ENCODE measurements around the gene MGAT5B.

MGAT5B gene

GRCh38 chr17:76925441-76925891, 57.3 kb downstream of the MGAT5B start:
- TF ChIP-seq TAF1 (IDR thresholded peaks at IDR 0.05; ENCODE audit: borderline replicate concordance, insufficient read depth, low read length) (no peak), REST (IDR thresholded peaks at IDR 0.05; ENCODE audit: insufficient read depth in 1 of 2, low read depth in 2 of 2, low read length in 2 of 2) (no peak), SIN3A (IDR thresholded peaks at IDR 0.05; ENCODE audit: borderline replicate concordance, insufficient read depth, low read length) (no peak), FOXP2 (optimal IDR thresholded peaks at IDR 0.05; ENCODE audit: borderline replicate concordance, extremely low read depth, extremely low read length, insufficient read depth) (no peak), POLR2AphosphoS5 (IDR thresholded peaks at IDR 0.05; ENCODE audit: low read depth, low read length) (no peak)

DNA sequence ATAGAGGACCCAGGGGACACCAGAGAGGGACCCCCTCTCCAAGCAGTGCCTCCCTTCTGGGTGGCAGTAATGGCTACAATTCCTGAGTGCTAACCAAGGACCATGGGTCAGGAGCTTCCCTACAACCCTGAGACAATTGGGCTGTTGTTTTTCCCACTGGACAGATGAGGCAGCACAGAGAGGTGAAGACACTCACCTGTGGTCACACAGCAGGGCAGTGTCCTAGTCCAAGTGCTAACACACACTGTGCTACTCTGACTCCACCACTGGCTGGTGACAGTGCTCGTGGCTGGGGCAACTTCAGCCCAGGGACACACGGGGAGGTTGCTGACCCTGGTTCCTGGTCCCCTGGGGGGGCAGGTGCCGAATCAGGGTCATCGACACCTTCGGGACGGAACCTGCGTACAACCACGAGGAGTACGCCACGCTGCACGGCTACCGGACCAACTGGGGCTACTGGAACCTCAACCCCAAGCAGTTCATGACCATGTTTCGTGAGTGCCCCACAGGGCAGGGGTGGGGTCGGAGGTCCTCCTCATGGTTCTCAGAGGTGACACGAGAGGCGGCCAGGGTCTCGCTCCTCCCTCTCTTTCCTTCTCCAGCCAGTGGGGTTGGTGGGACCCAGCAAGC, 58.1 kb downstream of the MGAT5B start:
- TF ChIP-seq REST (IDR thresholded peaks at IDR 0.05; ENCODE audit: insufficient read depth in 1 of 2, low read depth in 2 of 2, low read length in 2 of 2) (no peak), SIN3A (IDR thresholded peaks at IDR 0.05; ENCODE audit: borderline replicate concordance, insufficient read depth, low read length) (no peak), TAF1 (IDR thresholded peaks at IDR 0.05; ENCODE audit: borderline replicate concordance, insufficient read depth, low read length) (no peak), POLR2AphosphoS5 (IDR thresholded peaks at IDR 0.05; ENCODE audit: low read depth, low read length) (no peak), FOXP2 (optimal IDR thresholded peaks at IDR 0.05; ENCODE audit: borderline replicate concordance, extremely low read depth, extremely low read length, insufficient read depth) (no peak)

DNA sequence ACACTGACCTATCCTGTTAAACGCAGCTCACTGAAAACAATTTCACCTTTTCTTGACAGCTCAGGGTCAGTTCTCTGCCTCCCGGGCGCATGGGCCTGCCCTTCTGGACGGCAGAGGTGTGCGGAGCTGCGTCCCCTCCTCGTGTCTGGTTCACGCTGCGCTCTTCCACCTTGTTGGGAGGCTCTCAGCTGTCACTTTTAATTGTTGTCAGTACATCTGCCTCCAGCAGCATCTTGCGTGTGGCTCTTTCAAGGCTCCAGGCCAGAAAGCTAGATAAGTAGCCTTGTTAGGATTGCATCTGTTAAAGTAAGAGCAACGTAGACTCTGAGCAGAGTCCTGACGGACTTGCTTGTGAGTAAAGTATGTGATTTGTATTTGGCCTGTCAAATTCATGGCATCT, 59.4 kb downstream of the MGAT5B start:
- no peak for TF ChIP-seq REST (IDR thresholded peaks at IDR 0.05; ENCODE audit: insufficient read depth in 1 of 2, low read depth in 2 of 2, low read length in 2 of 2)
- no peak for TF ChIP-seq TAF1 (IDR thresholded peaks at IDR 0.05; ENCODE audit: borderline replicate concordance, insufficient read depth, low read length)
- TF ChIP-seq FOXP2 (optimal IDR thresholded peaks at IDR 0.05; ENCODE audit: borderline replicate concordance, extremely low read depth, extremely low read length, insufficient read depth) = no peak
- no peak for TF ChIP-seq POLR2AphosphoS5 (IDR thresholded peaks at IDR 0.05; ENCODE audit: low read depth, low read length)
- no peak for TF ChIP-seq SIN3A (IDR thresholded peaks at IDR 0.05; ENCODE audit: borderline replicate concordance, insufficient read depth, low read length)

DNA sequence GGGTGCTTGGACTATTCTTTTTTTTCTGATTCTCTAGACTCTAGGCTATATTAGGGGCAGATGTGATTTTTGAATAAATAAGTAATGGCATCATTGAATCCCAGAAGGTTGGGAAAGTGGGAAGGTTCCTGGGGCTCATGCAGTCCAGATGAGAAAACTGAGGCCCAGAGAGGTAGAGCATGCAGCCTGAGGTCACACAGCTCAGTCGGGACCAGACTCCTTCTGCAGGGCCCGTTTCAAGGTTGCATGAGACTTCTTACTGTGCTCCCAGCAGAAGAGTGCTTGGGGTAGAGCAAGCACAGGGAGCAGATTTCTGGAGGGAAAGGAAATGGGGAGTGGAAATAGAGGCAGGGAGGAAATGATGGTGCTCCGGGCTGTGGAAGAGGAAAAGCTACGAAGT, 59.8 kb downstream of the MGAT5B start:
- no peak for TF ChIP-seq SIN3A (IDR thresholded peaks at IDR 0.05; ENCODE audit: borderline replicate concordance, insufficient read depth, low read length)
- no peak for TF ChIP-seq POLR2AphosphoS5 (IDR thresholded peaks at IDR 0.05; ENCODE audit: low read depth, low read length)
- no peak for TF ChIP-seq REST (IDR thresholded peaks at IDR 0.05; ENCODE audit: insufficient read depth in 1 of 2, low read depth in 2 of 2, low read length in 2 of 2)
- no peak for TF ChIP-seq TAF1 (IDR thresholded peaks at IDR 0.05; ENCODE audit: borderline replicate concordance, insufficient read depth, low read length)
- no peak for TF ChIP-seq FOXP2 (optimal IDR thresholded peaks at IDR 0.05; ENCODE audit: borderline replicate concordance, extremely low read depth, extremely low read length, insufficient read depth)

Data from PFSK-1 (cell line).